Measurements from ENCODE around the gene MYO3B. TPM values are rescaled to one million over a fixed set of nuclear protein-coding genes. Genes with fewer than 3 reads are reported as not detected.

Gene MYO3B
- total and polyA plus RNA-seq, 7 donors: 0.34 TPM; not detected in 6

- H3K4me3 ChIP-seq: no peak overlapping the region
- no peak overlapping the region for H3K27ac ChIP-seq
- intact Hi-C loops (cut with DNase I): no loop called here
- no peaks in the 10 kb centered on the region for H3K4me1 ChIP-seq
- H3K27me3 ChIP-seq: no peaks in the 10 kb centered on the region
- TF ChIP-seq POLR2A (IDR thresholded peaks at IDR 0.05) (no peak), POLR2AphosphoS5 (IDR thresholded peaks at IDR 0.05) (no peak), EP300 (IDR thresholded peaks at IDR 0.05) (no peak), CTCF (IDR thresholded peaks at IDR 0.05) (no peak)
- 90 to 94% methylated on average over 5 of the region's 5 CpGs for WGBS, 2 donors
- DNase-seq: no peak
- no peaks in the 10 kb centered on the region for H3K36me3 ChIP-seq
- no peaks in the 10 kb centered on the region for H3K9me3 ChIP-seq
Measured at GRCh38 chr2:170301626-170302025, 123.7 kb downstream of the MYO3B start.

DNA sequence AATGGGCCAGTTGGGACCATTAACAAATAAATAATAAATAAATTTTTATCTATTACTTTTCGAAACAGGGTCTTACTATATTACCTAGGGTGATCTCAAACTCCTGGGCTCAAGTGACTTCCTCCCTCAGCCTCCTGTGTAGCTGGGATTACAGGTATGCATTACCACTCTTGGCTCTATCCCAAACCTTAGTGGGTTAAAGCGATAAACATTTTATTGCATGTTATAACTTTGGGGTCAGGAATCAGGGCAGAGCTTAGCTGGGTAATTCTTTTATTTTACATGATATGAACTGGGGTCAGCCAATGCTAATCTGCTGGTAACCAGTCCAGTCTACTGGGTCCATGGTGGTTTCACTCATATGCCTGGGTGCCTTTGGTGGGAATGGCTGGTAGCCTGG, 127.8 kb downstream of the MYO3B start:
- Histone ChIP-seq H3K4me3 (no peak overlapping the region), H3K4me1 (no peaks in the 10 kb centered on the region), H3K9me3 (no peaks in the 10 kb centered on the region), H3K27ac (no peak overlapping the region), H3K36me3 (no peaks in the 10 kb centered on the region), H3K27me3 (no peaks in the 10 kb centered on the region)
- TF ChIP-seq POLR2AphosphoS5 (IDR thresholded peaks at IDR 0.05) (no peak), POLR2A (IDR thresholded peaks at IDR 0.05) (no peak), CTCF (IDR thresholded peaks at IDR 0.05) (no peak), EP300 (IDR thresholded peaks at IDR 0.05) (no peak)
- WGBS, 2 donors: 20 to 71% methylated on average over 2 of the region's 2 CpGs
- intact Hi-C loops (cut with DNase I): no loop called here
- no peak for DNase-seq

DNA sequence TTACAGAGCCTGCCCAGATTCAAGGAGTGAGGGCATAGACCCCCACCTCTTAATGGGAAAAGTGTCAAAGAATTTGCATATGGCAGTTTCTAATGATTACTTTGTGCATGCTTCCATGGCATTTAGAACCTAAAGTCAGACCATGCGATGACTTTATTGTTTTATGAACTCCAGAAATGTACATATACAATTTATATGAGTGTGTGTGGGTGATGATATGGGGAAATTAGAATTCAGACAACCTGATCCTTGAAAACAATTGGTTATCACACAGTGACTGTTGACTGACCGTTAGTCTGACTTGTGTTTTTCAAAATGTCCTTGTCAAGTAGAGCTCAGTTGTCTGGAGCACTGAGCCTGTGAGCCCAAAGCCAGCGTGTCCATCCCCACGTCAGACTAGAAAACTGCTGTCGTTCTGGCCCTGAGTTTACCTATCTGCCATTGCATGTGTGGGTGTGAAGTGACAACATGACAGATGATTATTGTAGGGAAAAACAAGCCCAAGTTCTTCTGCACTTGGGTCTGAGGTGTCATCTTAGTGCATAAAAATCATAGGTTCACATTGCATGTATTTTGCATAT, 128.4 kb downstream of the MYO3B start:
- TF ChIP-seq POLR2A (IDR thresholded peaks at IDR 0.05) (no peak), EP300 (IDR thresholded peaks at IDR 0.05) (no peak), CTCF (IDR thresholded peaks at IDR 0.05) (no peak)
- Histone ChIP-seq H3K36me3 (no peaks in the 10 kb centered on the region), H3K4me1 (no peaks in the 10 kb centered on the region), H3K9me3 (no peaks in the 10 kb centered on the region), H3K27me3 (no peaks in the 10 kb centered on the region), H3K27ac (no peak overlapping the region), H3K4me3 (no peak overlapping the region)
- 22 to 68% methylated on average over 5 of the region's 5 CpGs for WGBS, 2 donors
- intact Hi-C loops (cut with DNase I): no loop called here
- DNase-seq: no peak

- TF ChIP-seq POLR2A (IDR thresholded peaks at IDR 0.05): no peak
- no peak for TF ChIP-seq CTCF (IDR thresholded peaks at IDR 0.05)
- TF ChIP-seq POLR2AphosphoS5 (IDR thresholded peaks at IDR 0.05): no peak
- TF ChIP-seq EP300 (IDR thresholded peaks at IDR 0.05): no peak
- no peaks in the 10 kb centered on the region for H3K9me3 ChIP-seq
- intact Hi-C loops (cut with DNase I): no loop called here
- no peak for DNase-seq
- no peaks in the 10 kb centered on the region for H3K27me3 ChIP-seq
- H3K4me1 ChIP-seq: no peaks in the 10 kb centered on the region
- H3K36me3 ChIP-seq: no peaks in the 10 kb centered on the region
- 32 to 73% methylated on average over 2 of the region's 2 CpGs for WGBS, 2 donors
- no peak overlapping the region for H3K4me3 ChIP-seq
- no peak overlapping the region for H3K27ac ChIP-seq
Measured at GRCh38 chr2:170307052-170307451, 129.1 kb downstream of the MYO3B start.

Data from sigmoid colon (tissue), 7 donors.